MM.1S (cell line): ENCODE results near the gene SGMS1.

Experiments
- DNase-seq: peaks from one replicate; pipeline ENCODE4 v3.0.0-alpha.2; 2015
- H2AFZ ChIP-seq: fragments of 300-600 bp; sonication (generic); 2 replicates; pipeline ENCODE4 v1.6.0; 2016; ENCODE audit warnings: antibody characterized with exemption, low read length
- H3F3A ChIP-seq: fragments of 300-600 bp; sonication (generic); 2 replicates; pipeline ENCODE4 v1.6.1; 2016; ENCODE audit warnings: mild to moderate bottlenecking, antibody characterized with exemption, low read length, moderate library complexity, mixed read lengths; ENCODE audit not compliant: insufficient read depth
- H3K27ac ChIP-seq: fragments of 300-600 bp; sonication (generic); 2 replicates; pipeline ENCODE4 v1.5.1; 2016; ENCODE audit warnings: mild to moderate bottlenecking, low read length
- H3K27me3 ChIP-seq: fragments of 300-600 bp; sonication (generic); replicated peaks from 2 replicates; pipeline ENCODE4 v1.6.0; 2016; ENCODE audit warnings: low read length; ENCODE audit not compliant: insufficient read depth
- H3K36me3 ChIP-seq: fragments of 300-600 bp; sonication (generic); replicated peaks from 2 replicates; pipeline ENCODE4 v1.6.1; 2016; ENCODE audit warnings: mild to moderate bottlenecking, low read length, mixed read lengths; ENCODE audit not compliant: insufficient read depth
- H3K4me1 ChIP-seq: fragments of 300-600 bp; sonication (generic); 2 replicates; pipeline ENCODE4 v1.6.1; 2016; ENCODE audit warnings: low read length, mixed read lengths
- H3K4me2 ChIP-seq: fragments of 300-600 bp; sonication (generic); 2 replicates; pipeline ENCODE4 v1.6.0; 2016; ENCODE audit warnings: low read depth, low read length
- H3K4me3 ChIP-seq: fragments of 300-600 bp; sonication (generic); 2 replicates; pipeline ENCODE4 v1.5.1; 2016; ENCODE audit warnings: low read length, mixed read lengths
- H3K79me2 ChIP-seq: fragments of 300-600 bp; sonication (generic); 2 replicates; pipeline ENCODE4 v1.6.1; 2016; ENCODE audit warnings: mixed run types, low read length, mixed read lengths
- H3K9ac ChIP-seq: fragments of 300-600 bp; sonication (generic); 2 replicates; pipeline ENCODE4 v1.6.1; 2016; ENCODE audit warnings: low read length, mixed read lengths
- H3K9me2 ChIP-seq: fragments of 300-600 bp; sonication (generic); replicated peaks from 2 replicates; pipeline ENCODE4 v1.6.1; 2016; ENCODE audit warnings: mild to moderate bottlenecking, low read length, mixed read lengths; ENCODE audit not compliant: insufficient read depth
- H3K9me3 ChIP-seq: fragments of 300-600 bp; sonication (generic); replicated peaks from 2 replicates; pipeline ENCODE4 v1.6.1; 2016; ENCODE audit warnings: mild to moderate bottlenecking, low read length, mixed read lengths; ENCODE audit not compliant: insufficient read depth
- H4K20me1 ChIP-seq: fragments of 300-600 bp; sonication (generic); 2 replicates; pipeline ENCODE4 v1.6.1; 2016; ENCODE audit warnings: mild to moderate bottlenecking, low read length, moderate library complexity, mixed read lengths; ENCODE audit not compliant: insufficient read depth
- EZH2 ChIP-seq: fragments of 300-600 bp; sonication (generic); optimal IDR thresholded peaks from 2 replicates; pipeline ENCODE3; 2017; ENCODE audit warnings: low read depth, mild to moderate bottlenecking, antibody characterized with exemption, low read length, mixed read lengths
- EZH2phosphoT487 ChIP-seq: fragments of 300-600 bp; sonication (generic); IDR thresholded peaks from 2 replicates; pipeline ENCODE4 v1.6.1; 2018; ENCODE audit warnings: antibody characterized with exemption, low read length
- TF ChIP-seq, protein P1 (sequence below): fragments of 300-600 bp; sonication (generic); IDR thresholded peaks from 2 replicates; pipeline ENCODE4 v1.5.1; 2016; ENCODE audit warnings: antibody characterized with exemption, low read length, mixed read lengths

The SGMS1 gene

DNA sequence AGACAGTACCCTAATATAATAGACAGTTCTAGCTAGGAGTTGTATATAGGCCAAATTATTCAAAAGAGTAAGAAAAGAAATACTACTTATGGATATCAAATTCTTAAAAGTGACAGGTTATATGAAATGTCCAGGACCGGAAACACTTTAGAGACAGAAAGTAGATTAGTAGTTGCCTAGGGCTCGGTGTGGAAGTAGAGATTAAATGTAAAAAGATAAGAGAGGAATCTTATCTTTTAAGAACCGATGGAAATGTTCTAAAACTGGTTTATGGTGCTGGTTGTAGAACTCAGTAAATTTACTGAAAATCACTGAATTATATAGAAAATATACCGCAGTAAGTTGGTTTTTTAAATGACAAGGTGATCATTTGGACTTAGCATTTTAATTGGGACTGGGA, 224.9 kb downstream of the SGMS1 start:
- Histone ChIP-seq H3K4me1 (no peaks in the 10 kb centered on the region), H3K27me3 (no peaks in the 10 kb centered on the region), H2AFZ (no peak overlapping the region), H3K9ac (no peak overlapping the region), H3K27ac (no peak overlapping the region), H3K4me2 (no peak overlapping the region), H3K79me2 (no peaks in the 10 kb centered on the region), H3F3A (no peaks in the 10 kb centered on the region), H3K9me3 (no peaks in the 10 kb centered on the region), H4K20me1 (no peaks in the 10 kb centered on the region), H3K4me3 (no peak overlapping the region), H3K36me3 (no peaks in the 10 kb centered on the region), H3K9me2 (no peaks in the 10 kb centered on the region)
- no peak for DNase-seq
- TF ChIP-seq, protein P1, sequence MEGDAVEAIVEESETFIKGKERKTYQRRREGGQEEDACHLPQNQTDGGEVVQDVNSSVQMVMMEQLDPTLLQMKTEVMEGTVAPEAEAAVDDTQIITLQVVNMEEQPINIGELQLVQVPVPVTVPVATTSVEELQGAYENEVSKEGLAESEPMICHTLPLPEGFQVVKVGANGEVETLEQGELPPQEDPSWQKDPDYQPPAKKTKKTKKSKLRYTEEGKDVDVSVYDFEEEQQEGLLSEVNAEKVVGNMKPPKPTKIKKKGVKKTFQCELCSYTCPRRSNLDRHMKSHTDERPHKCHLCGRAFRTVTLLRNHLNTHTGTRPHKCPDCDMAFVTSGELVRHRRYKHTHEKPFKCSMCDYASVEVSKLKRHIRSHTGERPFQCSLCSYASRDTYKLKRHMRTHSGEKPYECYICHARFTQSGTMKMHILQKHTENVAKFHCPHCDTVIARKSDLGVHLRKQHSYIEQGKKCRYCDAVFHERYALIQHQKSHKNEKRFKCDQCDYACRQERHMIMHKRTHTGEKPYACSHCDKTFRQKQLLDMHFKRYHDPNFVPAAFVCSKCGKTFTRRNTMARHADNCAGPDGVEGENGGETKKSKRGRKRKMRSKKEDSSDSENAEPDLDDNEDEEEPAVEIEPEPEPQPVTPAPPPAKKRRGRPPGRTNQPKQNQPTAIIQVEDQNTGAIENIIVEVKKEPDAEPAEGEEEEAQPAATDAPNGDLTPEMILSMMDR, result no peak
- TF ChIP-seq EZH2phosphoT487 (no peak), EZH2 (no peak)

DNA sequence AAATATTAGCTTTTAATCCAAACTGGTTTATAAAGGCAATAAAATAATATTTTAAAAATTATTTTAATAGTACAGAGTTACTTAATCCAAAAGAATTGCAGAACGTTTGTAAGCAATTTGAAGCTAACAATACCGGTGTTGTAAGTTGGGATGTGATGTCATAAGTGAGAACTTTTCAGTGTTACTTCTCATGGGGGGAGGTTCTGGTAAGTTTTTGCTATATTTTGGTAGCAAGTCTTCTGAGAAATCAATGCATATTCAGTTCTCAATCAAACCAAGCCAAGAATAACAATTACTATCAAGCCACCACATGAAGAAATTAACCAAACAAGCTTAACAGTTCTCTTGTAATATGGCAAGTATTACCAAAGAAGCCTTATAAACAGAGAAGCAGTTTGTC, 225.4 kb downstream of the SGMS1 start:
- Histone ChIP-seq H3K9me3 (no peaks in the 10 kb centered on the region), H3K79me2 (no peaks in the 10 kb centered on the region), H3K36me3 (no peaks in the 10 kb centered on the region), H3K27me3 (no peaks in the 10 kb centered on the region), H3K4me2 (no peak overlapping the region), H3K4me1 (no peaks in the 10 kb centered on the region), H3K27ac (no peak overlapping the region), H3F3A (no peaks in the 10 kb centered on the region), H2AFZ (no peak overlapping the region), H3K9me2 (no peaks in the 10 kb centered on the region), H3K9ac (no peak overlapping the region), H3K4me3 (no peak overlapping the region), H4K20me1 (no peaks in the 10 kb centered on the region)
- TF ChIP-seq, protein P1, result no peak
- no peak for TF ChIP-seq EZH2phosphoT487
- TF ChIP-seq EZH2, result no peak
- no peak for DNase-seq

DNA sequence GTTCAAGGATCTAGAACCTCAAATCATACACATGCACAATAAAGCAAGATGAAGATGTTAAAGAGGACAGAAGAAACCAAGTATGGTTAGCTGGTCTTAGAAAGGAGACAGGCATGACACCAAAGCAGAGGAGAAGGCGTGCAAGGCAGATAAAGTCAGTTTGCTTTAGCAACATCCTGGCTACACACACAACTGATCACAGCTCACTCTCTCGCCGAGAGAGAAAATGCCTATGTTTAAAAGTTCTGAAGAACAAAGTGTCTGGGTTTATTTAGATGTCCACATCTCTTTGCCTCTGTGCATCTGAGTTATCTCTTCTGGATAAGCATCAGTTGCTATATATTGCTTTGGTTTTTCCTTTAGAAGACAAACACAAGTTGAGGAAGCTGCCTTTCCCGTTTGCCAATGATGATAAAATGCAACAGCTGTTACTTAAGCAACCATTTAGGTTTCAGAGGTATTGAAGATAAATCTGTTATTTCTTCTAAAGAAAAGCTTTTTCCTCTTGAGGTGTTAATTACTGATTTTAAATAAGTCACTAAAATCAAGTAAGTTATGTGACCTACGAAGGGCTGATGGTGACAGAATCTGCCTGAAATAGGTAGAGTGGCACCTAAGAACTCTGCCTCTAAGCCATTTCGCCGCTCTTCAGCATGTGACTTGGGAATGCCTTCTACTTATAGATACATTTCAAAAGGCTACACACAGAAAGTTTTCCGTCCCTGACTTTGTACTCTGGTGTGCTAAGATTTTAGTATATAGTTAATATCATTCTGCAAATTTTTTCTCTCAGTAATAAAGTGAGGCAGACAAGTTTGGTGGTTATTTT, 226.2 kb downstream of the SGMS1 start:
- H3F3A ChIP-seq, result no peaks in the 10 kb centered on the region
- no peaks in the 10 kb centered on the region for H3K4me1 ChIP-seq
- no peaks in the 10 kb centered on the region for H3K9me2 ChIP-seq
- no peaks in the 10 kb centered on the region for H3K36me3 ChIP-seq
- DNase-seq, result no peak
- TF ChIP-seq, protein P1, result no peak
- TF ChIP-seq EZH2 (no peak), EZH2phosphoT487 (no peak)
- H4K20me1 ChIP-seq, result no peaks in the 10 kb centered on the region
- H3K9me3 ChIP-seq, result no peaks in the 10 kb centered on the region
- H3K4me3 ChIP-seq, result no peak overlapping the region
- no peak overlapping the region for H2AFZ ChIP-seq
- H3K27me3 ChIP-seq, result no peaks in the 10 kb centered on the region
- H3K79me2 ChIP-seq, result no peaks in the 10 kb centered on the region
- H3K27ac ChIP-seq, result no peak overlapping the region
- no peak overlapping the region for H3K4me2 ChIP-seq
- no peak overlapping the region for H3K9ac ChIP-seq
